K562 (cell line): ENCODE data around the gene NPR1.

Experiments used
- ESRRA ChIP-seq: fragments of 450-650 bp; IDR thresholded peaks from 2 replicates; pipeline ENCODE4 v1.6.1; 2014; ENCODE audit warnings: low read depth, mild to moderate bottlenecking, moderate library complexity, borderline replicate concordance
- GABPA ChIP-seq: fragments of 200-800 bp; sonication (Bioruptor generic); conservative IDR thresholded peaks from 2 replicates; pipeline ENCODE4 v1.6.1; 2016; ENCODE audit warnings: low read depth, missing genetic modification characterization, missing compliant biosample characterization
- HDAC2 ChIP-seq: fragments of 450-650 bp; IDR thresholded peaks from 2 replicates; pipeline ENCODE4 v1.6.1; 2016; ENCODE audit warnings: mild to moderate bottlenecking
- MED1 ChIP-seq: sonication (generic); formaldehyde crosslinking; IDR thresholded peaks from 2 replicates; pipeline ENCODE4 v1.8.1; 2023; ENCODE audit warnings: missing genetic modification reagents, borderline replicate concordance
- POLR2A ChIP-seq: fragments of 450-650 bp; conservative IDR thresholded peaks from 2 replicates; pipeline ENCODE4 v1.6.1; 2016
- RBBP5 ChIP-seq: fragments of 200-600 bp; sonication (generic); IDR thresholded peaks from 2 replicates; pipeline ENCODE4 v1.6.1; 2012; ENCODE audit warnings: borderline replicate concordance, mild to moderate bottlenecking, low read length, control low read depth, inconsistent platforms; ENCODE audit not compliant: insufficient read depth, poor library complexity, severe bottlenecking
- RBM34 ChIP-seq: fragments of 200-400 bp; formaldehyde crosslinking; IDR thresholded peaks from 2 replicates; pipeline ENCODE4 v1.6.1; 2018; ENCODE audit warnings: low read length, borderline replicate concordance; ENCODE audit not compliant: insufficient read depth
- TF ChIP-seq, protein P1 (sequence below), 2 experiments: fragments of 450-650 bp in 1 of 2; sonication (generic) in 1 of 2; formaldehyde crosslinking in 1 of 2; IDR thresholded peaks in 1 of 2; conservative IDR thresholded peaks in 1 of 2; 2 replicates each; pipeline versions ENCODE4 v1.6.1 to v1.8.1; 2016 to 2023; ENCODE audit warnings: mild to moderate bottlenecking in 2 of 2, moderate library complexity in 2 of 2, inconsistent platforms in 1 of 2, missing genetic modification reagents in 1 of 2
- TF ChIP-seq, protein P2 (sequence below): fragments of 250-450 bp; sonication (Bioruptor Pico); IDR thresholded peaks from 2 replicates; pipeline ENCODE4 v1.4.0; 2020; ENCODE audit warnings: mild to moderate bottlenecking, moderate library complexity

GRCh38 chr1:153649137-153649862 lies 29.2 kb upstream of the NPR1 start:
- no peak for TF ChIP-seq MED1 (CRISPR knock-in tag)
- no peak for TF ChIP-seq HDAC2
- TF ChIP-seq, protein P1, sequence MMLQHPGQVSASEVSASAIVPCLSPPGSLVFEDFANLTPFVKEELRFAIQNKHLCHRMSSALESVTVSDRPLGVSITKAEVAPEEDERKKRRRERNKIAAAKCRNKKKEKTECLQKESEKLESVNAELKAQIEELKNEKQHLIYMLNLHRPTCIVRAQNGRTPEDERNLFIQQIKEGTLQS (IDR thresholded peaks at IDR 0.05): no peak
- TF ChIP-seq, protein P1 (CRISPR knock-in tag; conservative IDR thresholded peaks at IDR 0.05): no peak
- no peak for TF ChIP-seq RBBP5
- no peak for TF ChIP-seq RBM34
- TF ChIP-seq, protein P2, sequence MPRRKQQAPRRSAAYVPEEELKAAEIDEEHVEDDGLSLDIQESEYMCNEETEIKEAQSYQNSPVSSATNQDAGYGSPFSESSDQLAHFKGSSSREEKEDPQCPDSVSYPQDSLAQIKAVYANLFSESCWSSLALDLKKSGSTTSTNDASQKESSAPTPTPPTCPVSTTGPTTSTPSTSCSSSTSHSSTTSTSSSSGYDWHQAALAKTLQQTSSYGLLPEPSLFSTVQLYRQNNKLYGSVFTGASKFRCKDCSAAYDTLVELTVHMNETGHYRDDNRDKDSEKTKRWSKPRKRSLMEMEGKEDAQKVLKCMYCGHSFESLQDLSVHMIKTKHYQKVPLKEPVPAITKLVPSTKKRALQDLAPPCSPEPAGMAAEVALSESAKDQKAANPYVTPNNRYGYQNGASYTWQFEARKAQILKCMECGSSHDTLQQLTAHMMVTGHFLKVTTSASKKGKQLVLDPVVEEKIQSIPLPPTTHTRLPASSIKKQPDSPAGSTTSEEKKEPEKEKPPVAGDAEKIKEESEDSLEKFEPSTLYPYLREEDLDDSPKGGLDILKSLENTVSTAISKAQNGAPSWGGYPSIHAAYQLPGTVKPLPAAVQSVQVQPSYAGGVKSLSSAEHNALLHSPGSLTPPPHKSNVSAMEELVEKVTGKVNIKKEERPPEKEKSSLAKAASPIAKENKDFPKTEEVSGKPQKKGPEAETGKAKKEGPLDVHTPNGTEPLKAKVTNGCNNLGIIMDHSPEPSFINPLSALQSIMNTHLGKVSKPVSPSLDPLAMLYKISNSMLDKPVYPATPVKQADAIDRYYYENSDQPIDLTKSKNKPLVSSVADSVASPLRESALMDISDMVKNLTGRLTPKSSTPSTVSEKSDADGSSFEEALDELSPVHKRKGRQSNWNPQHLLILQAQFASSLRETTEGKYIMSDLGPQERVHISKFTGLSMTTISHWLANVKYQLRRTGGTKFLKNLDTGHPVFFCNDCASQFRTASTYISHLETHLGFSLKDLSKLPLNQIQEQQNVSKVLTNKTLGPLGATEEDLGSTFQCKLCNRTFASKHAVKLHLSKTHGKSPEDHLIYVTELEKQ (CRISPR knock-in tag): no peak
- no peak for TF ChIP-seq GABPA (tag)
- TF ChIP-seq POLR2A: no peak; the same call in 1 of the 2 replicates
- TF ChIP-seq ESRRA: no peak
